Measurements from ENCODE around the gene NANS. TPM values are rescaled to one million over a fixed set of nuclear protein-coding genes. Genes with fewer than 3 reads are reported as not detected.
"Not testable (repeated sequence)": the region's sequence is repeated elsewhere in the genome, so short reads cannot be mapped to it uniquely, and the experiment has no call there.

The NANS gene
- total RNA-seq, 4 donors from 2014 or later = 28.5 to 68.8 (median 53.6) TPM

GRCh38 chr9:98105006-98105405, 48.5 kb downstream of the NANS start:
- Histone ChIP-seq H3K27me3 (no peaks in the 10 kb centered on the region), H3K9me3 (no peaks in the 10 kb centered on the region), H3K36me3 (no peaks in the 10 kb centered on the region), H3K4me1 (peaks cover 6 to 16% of the 10 kb centered on the region in 2 donors), H3K4me3 (replicated peaks in 1 of 3) (no peak overlapping the region), H3K27ac (no peak overlapping the region)
- DNase-seq = no peak
- TF ChIP-seq CTCF (IDR thresholded peaks at IDR 0.05) (no peak), POLR2A (IDR thresholded peaks at IDR 0.05) (no peak)
- WGBS, 2 donors = 84 to 92% methylated on average over 6 to 7 of the region's 7 CpGs
- intact Hi-C loops (cut with DNase I) = no loop called here

GRCh38 chr9:98107926-98108325, 51.4 kb downstream of the NANS start:
- Histone ChIP-seq H3K4me1 (no peaks in the 10 kb centered on the region), H3K27ac (no peak overlapping the region), H3K27me3 (no peaks in the 10 kb centered on the region), H3K4me3 (replicated peaks in 1 of 3) (no peak overlapping the region), H3K9me3 (no peaks in the 10 kb centered on the region), H3K36me3 (no peaks in the 10 kb centered on the region)
- TF ChIP-seq POLR2A (IDR thresholded peaks at IDR 0.05) (no peak), CTCF (IDR thresholded peaks at IDR 0.05) (no peak)
- DNase-seq = no peak
- 91 to 95% methylated on average over 2 of the region's 2 CpGs for WGBS, 2 donors
- intact Hi-C loops (cut with DNase I) = no loop called here

- Histone ChIP-seq H3K36me3 (no peaks in the 10 kb centered on the region), H3K27me3 (no peaks in the 10 kb centered on the region), H3K4me1 (no peaks in the 10 kb centered on the region), H3K9me3 (no peaks in the 10 kb centered on the region), H3K27ac (no peak overlapping the region), H3K4me3 (replicated peaks in 1 of 3) (no peak overlapping the region)
- intact Hi-C loops (cut with DNase I) = no loop called here
- TF ChIP-seq POLR2A (IDR thresholded peaks at IDR 0.05) = no peak
- TF ChIP-seq CTCF (IDR thresholded peaks at IDR 0.05) = no peak
- DNase-seq = no peak
- WGBS, 2 donors = 76 to 85% methylated on average over 5 of the region's 5 CpGs
Observed at GRCh38 chr9:98108531-98109031, 52.0 kb downstream of the NANS start.

- Histone ChIP-seq H3K4me3 (replicated peaks in 1 of 3) (no peak overlapping the region), H3K27me3 (no peaks in the 10 kb centered on the region), H3K27ac (no peak overlapping the region), H3K9me3 (no peaks in the 10 kb centered on the region), H3K36me3 (no peaks in the 10 kb centered on the region), H3K4me1 (no peaks in the 10 kb centered on the region)
- intact Hi-C loops (cut with DNase I) = no loop called here
- WGBS, 2 donors = 46 to 58% methylated on average over 3 of the region's 3 CpGs
- no peak for DNase-seq
- TF ChIP-seq POLR2A (IDR thresholded peaks at IDR 0.05) (no peak), CTCF (IDR thresholded peaks at IDR 0.05) (no peak)
Observed at GRCh38 chr9:98109052-98109451, 52.5 kb downstream of the NANS start.

- WGBS, 2 donors = 96 to 97% methylated on average over 6 of the region's 6 CpGs
- H3K27ac ChIP-seq; intact Hi-C loops (cut with DNase I); H3K27me3 ChIP-seq; DNase-seq; H3K36me3 ChIP-seq; H3K4me3 ChIP-seq (replicated peaks in 1 of 3); H3K9me3 ChIP-seq: not testable (repeated sequence)
- H3K4me1 ChIP-seq = peaks cover 0 to 20% of the 10 kb centered on the region in 2 donors
Observed at GRCh38 chr9:98117097-98117496, 60.6 kb downstream of the NANS start.

All from thyroid gland (tissue), 4 donors.